HepG2 (cell line): ENCODE results near the gene DYNC1LI2. TPM values are rescaled to one million over a fixed set of nuclear protein-coding genes. Genes with fewer than 3 reads are reported as not detected.

ENCODE experiments used
- ARID5B ChIP-seq: IDR thresholded peaks from 2 replicates; pipeline ENCODE4 v1.4.0; 2020; ENCODE audit warnings: mild to moderate bottlenecking, missing genetic modification reagents
- ARNT ChIP-seq: fragments of 450-650 bp; IDR thresholded peaks from 2 replicates; pipeline ENCODE4 v1.6.1; 2017
- BATF2 ChIP-seq: sonication (generic); formaldehyde crosslinking; IDR thresholded peaks from 2 replicates; pipeline ENCODE4 v1.8.0; 2022; ENCODE audit warnings: mild to moderate bottlenecking, missing genetic modification reagents, moderate library complexity
- FOXK1 ChIP-seq: sonication (generic); formaldehyde crosslinking; IDR thresholded peaks from 2 replicates; pipeline ENCODE4 v1.4.0; 2020; ENCODE audit warnings: low read depth, missing genetic modification reagents, borderline replicate concordance
- GMEB1 ChIP-seq: sonication (generic); formaldehyde crosslinking; IDR thresholded peaks from 2 replicates; pipeline ENCODE4 v1.5.1; 2020; ENCODE audit warnings: missing genetic modification reagents, mild to moderate bottlenecking, borderline replicate concordance
- HINFP ChIP-seq: sonication (generic); formaldehyde crosslinking; IDR thresholded peaks from 2 replicates; pipeline ENCODE4 v1.4.0; 2020; ENCODE audit warnings: low read depth, mild to moderate bottlenecking, missing genetic modification reagents
- KMT2B ChIP-seq: IDR thresholded peaks from 2 replicates; pipeline ENCODE4 v1.6.1; 2016; ENCODE audit warnings: missing genetic modification reagents, missing compliant biosample characterization
- MED13 ChIP-seq: sonication (generic); formaldehyde crosslinking; IDR thresholded peaks from 2 replicates; pipeline ENCODE4 v1.5.0; 2020; ENCODE audit warnings: missing genetic modification reagents
- MYC ChIP-seq: sonication (generic); formaldehyde crosslinking; IDR thresholded peaks from 2 replicates; pipeline ENCODE4 v1.9.0; 2021; ENCODE audit warnings: missing genetic modification reagents, borderline replicate concordance
- MYNN ChIP-seq: sonication (generic); formaldehyde crosslinking; IDR thresholded peaks from 2 replicates; pipeline ENCODE4 v1.4.0; 2020; ENCODE audit warnings: mild to moderate bottlenecking, low read depth, missing genetic modification reagents
- NR2F2 ChIP-seq: IDR thresholded peaks from 2 replicates; pipeline ENCODE4 v1.6.1; 2012; ENCODE audit warnings: low read depth, inconsistent platforms, borderline replicate concordance
- PAF1 ChIP-seq: IDR thresholded peaks from 2 replicates; pipeline ENCODE4 v1.6.1; 2016; ENCODE audit warnings: missing genetic modification reagents, missing compliant biosample characterization
- PCBP2 ChIP-seq: fragments of 200-400 bp; formaldehyde crosslinking; optimal IDR thresholded peaks from 2 replicates; pipeline ENCODE3; 2018; ENCODE audit warnings: low read length, low read depth; ENCODE audit not compliant: poor library complexity, severe bottlenecking
- RELA ChIP-seq: sonication (generic); formaldehyde crosslinking; IDR thresholded peaks from 2 replicates; pipeline ENCODE4 v1.4.0; 2020; ENCODE audit warnings: missing genetic modification reagents
- RFXANK ChIP-seq: IDR thresholded peaks from 2 replicates; pipeline ENCODE4 v1.6.1; 2016
- RFXAP ChIP-seq: sonication (generic); formaldehyde crosslinking; IDR thresholded peaks from 2 replicates; pipeline ENCODE4 v1.4.0; 2020; ENCODE audit warnings: missing genetic modification reagents, borderline replicate concordance
- USF2 ChIP-seq, 2 experiments: sonication (generic) in 1 of 2; formaldehyde crosslinking in 1 of 2; IDR thresholded peaks; 2 replicates each; pipeline versions ENCODE4 v1.5.1 to v1.6.1; 2011 to 2020; ENCODE audit warnings: borderline replicate concordance in 1 of 2, low read depth in 1 of 2, low read length in 1 of 2, mild to moderate bottlenecking in 1 of 2, missing genetic modification reagents in 1 of 2, moderate library complexity in 1 of 2
- ZNF343 ChIP-seq: sonication (generic); formaldehyde crosslinking; IDR thresholded peaks from 2 replicates; pipeline ENCODE4 v1.4.0; 2020; ENCODE audit warnings: mild to moderate bottlenecking, missing genetic modification reagents
- ZNF550 ChIP-seq: sonication (generic); formaldehyde crosslinking; IDR thresholded peaks from 2 replicates; pipeline ENCODE4 v1.4.0; 2020; ENCODE audit warnings: mild to moderate bottlenecking, missing genetic modification reagents, borderline replicate concordance
- ZNF703 ChIP-seq: sonication (generic); formaldehyde crosslinking; IDR thresholded peaks from 2 replicates; pipeline ENCODE4 v1.5.1; 2020; ENCODE audit warnings: missing genetic modification reagents, mild to moderate bottlenecking, moderate library complexity, borderline replicate concordance
- polyA plus RNA-seq, 8 experiments: library from polyadenylated mRNA; depleted of rRNA in 3 of 8; stranded (reverse) in 7 of 8; unstranded in 1 of 8; fragments of >200 nt; fragmentation: Illumina TruSeq in 4 of 8; extraction: Trizol in 4 of 8; gene quantifications; 2 replicates each; pipeline versions ENCODE4 v1.2.1 to v1.2.3, GENCODE V29; 2011 to 2016; ENCODE audit warnings: low read depth in 4 of 8, missing spikeins in 1 of 8, mixed read lengths in 1 of 8; ENCODE audit not compliant: insufficient read depth in 1 of 8
- total RNA-seq, 5 experiments: library from RNA; depleted of rRNA; stranded (reverse); fragments of >200 nt; fragmentation: Illumina TruSeq; extraction: Trizol; gene quantifications; 2 replicates each; pipeline ENCODE4 v1.2.3, GENCODE V29; 2016; ENCODE audit warnings: low read depth in 1 of 5

The DYNC1LI2 gene
- total and polyA plus RNA-seq, 2 of the 13 experiments (the other 11 are each of a cell fraction or from before 2014, with no cell fraction given), result 65.5 to 135 TPM

GRCh38 chr16:66751992-66752322, 548 bp upstream of the DYNC1LI2 start (continued):
- TF ChIP-seq GMEB1 (CRISPR knock-in tag) (no peak), ARID5B (CRISPR knock-in tag) (no peak), FOXK1 (no peak), KMT2B (CRISPR knock-in tag) (0 out of 2 replicates have a peak, but pooled peaks have one; percentile 23), HINFP (CRISPR knock-in tag) (no peak), MYC (CRISPR knock-in tag) (no peak), MED13 (CRISPR knock-in tag) (no peak), BATF2 (CRISPR knock-in tag) (no peak), RFXAP (CRISPR knock-in tag) (0 out of 2 replicates have a peak, but pooled peaks have one; percentile 7), ZNF550 (CRISPR knock-in tag) (no peak), ARNT (no peak), NR2F2 (0 out of 2 replicates have a peak, but pooled peaks have one; percentile 29), USF2 (IDR thresholded peaks at IDR 0.05; ENCODE audit: low read depth, low read length) (no peak), USF2 (CRISPR knock-in tag; IDR thresholded peaks at IDR 0.05; ENCODE audit: borderline replicate concordance) (no peak), PAF1 (CRISPR knock-in tag) (no peak), PCBP2 (no peak), RFXANK (no peak), RELA (no peak; the same call in 1 of the 2 replicates), ZNF703 (CRISPR knock-in tag) (no peak), ZNF343 (CRISPR knock-in tag) (no peak), MYNN (no peak)
